ENCODE measurements around the gene COX6B2.

Gene COX6B2

GRCh38 chr19:55309448-55309847 lies 45.1 kb downstream of the COX6B2 start:
- in situ Hi-C loops (cut with HindIII; ENCODE audit: low sequenced_read_pairs): no loop called here
- TF ChIP-seq CTCF (IDR thresholded peaks at IDR 0.05; ENCODE audit: low read depth, low read length): no peak

GRCh38 chr19:55308281-55308680 lies 46.2 kb downstream of the COX6B2 start:
- no peak overlapping the region for H3K4me3 ChIP-seq (ENCODE audit: low read depth, low read length)
- TF ChIP-seq CTCF (IDR thresholded peaks at IDR 0.05; ENCODE audit: low read depth, low read length): no peak
- in situ Hi-C loops (cut with HindIII; ENCODE audit: low sequenced_read_pairs): no loop called here

More at GRCh38 chr19:55309448-55309847, 45.1 kb downstream of the COX6B2 start:
- no peak for DNase-seq (ENCODE audit: low read depth, low spot score)
- H3K4me3 ChIP-seq (ENCODE audit: low read depth, low read length): no peak overlapping the region

GRCh38 chr19:55306712-55307111 lies 47.8 kb downstream of the COX6B2 start:
- in situ Hi-C loops (cut with HindIII; ENCODE audit: low sequenced_read_pairs): no loop called here
- DNase-seq (ENCODE audit: low read depth, low spot score): no peak
- H3K4me3 ChIP-seq (ENCODE audit: low read depth, low read length): no peak overlapping the region
- TF ChIP-seq CTCF (IDR thresholded peaks at IDR 0.05; ENCODE audit: low read depth, low read length): no peak

More at GRCh38 chr19:55308281-55308680, 46.2 kb downstream of the COX6B2 start:
- DNase-seq (ENCODE audit: low read depth, low spot score): no peak

GRCh38 chr19:55305983-55306562 lies 48.4 kb downstream of the COX6B2 start:
- no peak overlapping the region for H3K4me3 ChIP-seq (ENCODE audit: low read depth, low read length)
- no peak for DNase-seq (ENCODE audit: low read depth, low spot score)
- no peak for TF ChIP-seq CTCF (IDR thresholded peaks at IDR 0.05; ENCODE audit: low read depth, low read length)
- in situ Hi-C loops (cut with HindIII; ENCODE audit: low sequenced_read_pairs): no loop called here

- H3K4me3 ChIP-seq (ENCODE audit: low read depth, low read length): no peak overlapping the region
- in situ Hi-C loops (cut with HindIII; ENCODE audit: low sequenced_read_pairs): no loop called here
- TF ChIP-seq CTCF (IDR thresholded peaks at IDR 0.05; ENCODE audit: low read depth, low read length): no peak
- DNase-seq (ENCODE audit: low read depth, low spot score): no peak
Measured at GRCh38 chr19:55305491-55305890, 49.0 kb downstream of the COX6B2 start.

- H3K4me3 ChIP-seq (ENCODE audit: low read depth, low read length): no peak overlapping the region
- in situ Hi-C loops (cut with HindIII; ENCODE audit: low sequenced_read_pairs): no loop called here
- DNase-seq (ENCODE audit: low read depth, low spot score): no peak
- TF ChIP-seq CTCF (IDR thresholded peaks at IDR 0.05; ENCODE audit: low read depth, low read length): no peak
Measured at GRCh38 chr19:55304980-55305379, 49.5 kb downstream of the COX6B2 start.
